ENCODE results near the gene GGCT. TPM values are rescaled to one million over a fixed set of nuclear protein-coding genes. Genes with fewer than 3 reads are reported as not detected.

Gene GGCT
- polyA plus RNA-seq, 3 donors: 61.0 to 77.2 (median 72.0) TPM

DNA sequence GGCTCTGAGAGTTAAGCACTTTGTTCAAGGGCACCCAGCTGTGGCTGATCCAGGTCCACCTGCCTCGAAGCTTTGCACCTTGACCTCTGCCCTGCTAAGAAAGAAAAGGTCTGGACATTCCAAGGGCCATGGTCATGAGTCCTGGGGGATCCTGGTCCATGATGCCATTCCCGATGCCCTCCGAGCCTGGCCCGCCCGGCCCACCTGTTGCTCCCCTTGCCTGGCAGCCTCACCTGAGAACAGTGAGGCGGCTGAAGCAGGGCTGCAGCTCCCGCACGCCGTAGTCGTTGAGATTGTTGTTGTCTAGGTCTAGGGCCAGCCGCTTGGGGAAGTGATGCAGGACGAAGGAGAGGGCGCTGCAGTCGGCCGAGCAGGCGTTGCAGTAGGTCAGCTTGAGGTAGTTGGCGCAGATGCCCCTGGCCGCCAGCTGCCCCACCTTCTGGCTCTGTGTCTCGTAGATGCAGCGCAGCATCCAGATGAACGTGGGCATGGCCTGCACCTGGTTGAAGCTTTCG is 53.6 kb downstream of the GGCT start:
- no peak for DNase-seq (ENCODE audit: extremely low read depth in 1 of 11, low read depth in 9 of 11, low spot score in 4 of 11)

DNA sequence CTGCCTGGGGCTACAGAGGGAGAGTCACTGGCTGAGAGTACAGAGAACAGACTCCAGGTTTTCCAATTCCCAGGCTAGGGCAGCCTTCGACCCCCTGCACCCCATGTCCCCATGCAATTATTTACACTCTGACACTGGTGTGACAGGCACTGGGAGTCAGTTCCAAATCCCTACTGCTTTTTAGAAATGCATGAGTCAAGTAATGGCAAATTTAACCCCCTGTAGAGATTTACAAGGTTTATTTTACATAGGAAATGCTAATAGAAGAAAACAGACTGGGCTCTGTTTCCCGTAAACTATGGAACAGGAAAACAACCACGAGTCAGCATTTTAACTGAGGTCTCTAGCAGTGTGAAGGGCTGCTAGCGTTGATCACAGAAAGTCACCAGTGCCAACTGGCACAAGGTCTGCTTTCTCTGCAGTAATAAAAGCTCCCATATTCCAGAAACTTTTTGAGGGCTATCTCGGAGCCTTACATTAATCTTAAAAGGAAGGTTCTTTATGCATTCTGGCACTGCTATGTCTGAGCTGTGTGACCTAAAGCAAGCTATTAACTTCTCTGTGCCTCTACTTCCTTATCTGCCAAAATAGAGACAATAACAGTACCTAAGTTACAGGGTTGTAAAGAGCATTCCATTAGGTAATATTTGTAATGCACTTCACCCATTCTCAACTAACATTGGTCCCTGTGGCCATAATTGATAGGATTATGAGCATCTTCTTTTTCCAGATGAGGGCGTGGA is 54.2 kb downstream of the GGCT start:
- no peak for DNase-seq (ENCODE audit: extremely low read depth in 1 of 11, low read depth in 9 of 11, low spot score in 4 of 11)

DNA sequence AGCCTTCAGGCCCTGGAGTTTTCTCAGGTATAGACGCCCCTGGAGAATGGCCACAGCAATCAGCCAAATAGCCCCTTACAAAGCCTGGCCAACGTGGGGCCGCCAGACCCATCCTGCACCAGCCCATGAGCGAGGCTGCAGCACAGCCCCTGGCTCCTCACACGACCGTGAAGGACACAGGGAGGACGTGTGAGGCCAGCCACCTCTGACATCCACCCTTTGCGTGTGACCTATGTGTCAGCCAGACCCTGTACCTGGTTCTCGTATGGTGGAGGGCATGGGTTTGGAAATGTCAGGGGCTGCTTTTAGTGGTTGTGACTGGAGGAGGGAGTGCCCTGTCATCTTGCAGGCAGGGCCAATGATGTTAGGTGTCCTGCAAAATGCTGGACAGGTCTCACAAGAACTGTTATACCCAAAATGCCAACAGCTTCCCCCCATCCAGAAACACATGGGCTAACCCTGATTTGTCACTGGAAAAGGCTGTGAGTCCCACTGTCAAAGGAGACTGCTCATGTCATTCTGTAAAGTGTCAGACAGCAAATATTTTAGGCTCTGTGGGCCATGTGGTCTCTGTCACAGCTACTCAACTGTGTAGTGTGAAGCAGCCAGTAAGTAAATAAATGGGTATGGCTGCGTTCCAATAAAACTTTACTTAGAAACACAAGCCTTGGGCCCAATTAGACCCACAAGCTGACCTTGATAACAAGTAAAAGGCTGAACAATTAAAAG is 56.0 kb downstream of the GGCT start:
- DNase-seq (ENCODE audit: extremely low read depth in 1 of 11, low read depth in 9 of 11, low spot score in 4 of 11): no peak

DNA sequence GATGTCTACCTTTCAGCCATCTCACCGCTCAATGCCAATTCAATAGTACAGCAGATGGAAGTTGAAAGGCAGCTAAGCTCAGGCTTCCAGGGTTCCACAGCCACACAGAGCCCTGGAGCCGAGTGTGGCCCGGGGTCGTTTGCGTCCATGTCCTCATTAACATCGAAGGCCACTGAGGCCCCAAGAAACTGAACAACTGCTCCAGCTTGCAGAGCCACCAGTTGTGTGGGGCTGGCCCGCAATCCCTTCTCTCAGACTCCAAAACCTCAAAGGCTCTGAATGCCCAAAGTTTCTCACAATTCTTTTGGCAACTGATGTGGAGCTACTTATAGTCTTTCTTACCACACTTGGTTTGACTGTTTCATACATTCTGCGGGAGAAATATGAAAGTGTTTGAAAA is 57.2 kb downstream of the GGCT start:
- DNase-seq (ENCODE audit: extremely low read depth in 1 of 11, low read depth in 9 of 11, low spot score in 4 of 11): no peak

Other genes with a start within 250 kb of the GGCT start
- gene ZNRF2, start 220.2 kb downstream of the GGCT start, polyA plus RNA-seq (ENCODE audit: insufficient read length in 3 of 3): 10 to 100 TPM; 16.3 to 17.2 (median 16.5) TPM
- 10 to 100 TPM in 1 of 3 donors, 1 to 10 TPM in 2; 7.6 to 11.0 (median 9.6) TPM for gene NOD1, start 26.0 kb downstream of the GGCT start, polyA plus RNA-seq (ENCODE audit: insufficient read length in 3 of 3)
- gene GARS1, start 90.0 kb upstream of the GGCT start, polyA plus RNA-seq (ENCODE audit: insufficient read length in 3 of 3): 10 to 100 TPM; 84.9 to 98.0 (median 86.1) TPM
- gene CRHR2, start 177.6 kb upstream of the GGCT start, polyA plus RNA-seq (ENCODE audit: insufficient read length in 3 of 3): under 1 TPM in 2 of 3 donors, not detected in 1; 0.13 to 0.20 TPM
- gene INMT, start 247.3 kb upstream of the GGCT start, polyA plus RNA-seq (ENCODE audit: insufficient read length in 3 of 3): 1 to 10 TPM in 2 of 3 donors, under 1 TPM in 1; 0.86 to 2.0 (median 1.4) TPM

Data from renal cortex interstitium (tissue), 11 donors.